Lung (tissue), 12 donors: ENCODE results near the gene MGAT3. TPM values are rescaled to one million over a fixed set of nuclear protein-coding genes. Genes with fewer than 3 reads are reported as not detected.

Experiments
- ATAC-seq: fragments of 200-7000 bp; cut with Tn5 transposase; one replicate; pipeline ENCODE4 v1.9.1; 2020; ENCODE audit warnings: moderate number of reproducible peaks; ENCODE audit not compliant: insufficient read depth, low FRiP score
- DNase-seq, 3 donors: peaks; one replicate each; pipeline ENCODE4 v3.0.0-alpha.2; 2013 to 2017
- H3K27ac ChIP-seq, 2 donors: one replicate each; pipeline ENCODE4 v1.5.1; 2013; ENCODE audit warnings: mild to moderate bottlenecking in 2 of 2, moderate library complexity in 2 of 2, control low read depth in 1 of 2, inconsistent platforms in 1 of 2, low read depth in 1 of 2, low read length in 1 of 2
- H3K27me3 ChIP-seq, 3 donors: one replicate each; pipeline ENCODE4 v1.5.1; 2013; ENCODE audit warnings: low read length in 2 of 3; ENCODE audit not compliant: control insufficient read depth in 3 of 3, insufficient read depth in 3 of 3
- H3K36me3 ChIP-seq, 4 donors: one replicate each; pipeline ENCODE4 v1.5.1; 2013; ENCODE audit warnings: low read length in 4 of 4, mild to moderate bottlenecking in 1 of 4, moderate library complexity in 1 of 4; ENCODE audit not compliant: control insufficient read depth in 4 of 4, insufficient read depth in 4 of 4
- H3K4me1 ChIP-seq, 5 donors: one replicate each; pipeline ENCODE4 v1.5.1; 2013; ENCODE audit warnings: low read length in 5 of 5, mild to moderate bottlenecking in 2 of 5, moderate library complexity in 1 of 5; ENCODE audit not compliant: control insufficient read depth in 5 of 5, insufficient read depth in 5 of 5
- H3K4me3 ChIP-seq: one replicate; pipeline ENCODE4 v1.5.1; 2013; ENCODE audit warnings: mild to moderate bottlenecking, control low read depth, moderate library complexity
- H3K9ac ChIP-seq, 2 donors: one replicate each; pipeline ENCODE4 v1.5.1; 2013; ENCODE audit warnings: low read length in 2 of 2, control low read depth in 1 of 2; ENCODE audit not compliant: insufficient read depth in 1 of 2
- H3K9me3 ChIP-seq, 4 donors: one replicate each; pipeline ENCODE4 v1.5.1; 2013; ENCODE audit warnings: low read length in 3 of 4, mild to moderate bottlenecking in 1 of 4, moderate library complexity in 1 of 4; ENCODE audit not compliant: control insufficient read depth in 4 of 4, insufficient read depth in 3 of 4
- WGBS, 2 donors: extraction: QIAGEN DNeasy Blood & Tissue Kit; methylation state at CpG; one replicate each; pipeline ENCODE4 v1.1.7; 2013; 5-methylcytosine and 5-hydroxymethylcytosine counted together
- polyA plus RNA-seq, 2 donors: library from polyadenylated mRNA; stranded (reverse); fragments of 200-250 nt; gene quantifications; one replicate each; pipeline ENCODE4 v1.2.1, GENCODE V29; 2013
- total RNA-seq, 2 donors: library from RNA; depleted of rRNA in 1 of 2; stranded (reverse); fragments of >200 nt in 1 of 2; gene quantifications; one replicate each; pipeline ENCODE4 v1.2.1, GENCODE V29; 2014 to 2021
- TF ChIP-seq, protein P1 (sequence below): IDR thresholded peaks from 2 replicates; pipeline ENCODE4 v1.5.1; 2012; ENCODE audit warnings: mild to moderate bottlenecking; ENCODE audit errors: control extremely low read depth, extremely low read depth
- donor health status: control.
- donor health status: control.
- donor health status: Bipolar disorder and iron deficiency.
- donor health status: healthy.
- donor health status: DM: yes; HTN: yes; CAD: no.

The MGAT3 gene
- total and polyA plus RNA-seq, 4 donors: 5.6 to 19.4 (median 5.9) TPM

- TF ChIP-seq, protein P1, sequence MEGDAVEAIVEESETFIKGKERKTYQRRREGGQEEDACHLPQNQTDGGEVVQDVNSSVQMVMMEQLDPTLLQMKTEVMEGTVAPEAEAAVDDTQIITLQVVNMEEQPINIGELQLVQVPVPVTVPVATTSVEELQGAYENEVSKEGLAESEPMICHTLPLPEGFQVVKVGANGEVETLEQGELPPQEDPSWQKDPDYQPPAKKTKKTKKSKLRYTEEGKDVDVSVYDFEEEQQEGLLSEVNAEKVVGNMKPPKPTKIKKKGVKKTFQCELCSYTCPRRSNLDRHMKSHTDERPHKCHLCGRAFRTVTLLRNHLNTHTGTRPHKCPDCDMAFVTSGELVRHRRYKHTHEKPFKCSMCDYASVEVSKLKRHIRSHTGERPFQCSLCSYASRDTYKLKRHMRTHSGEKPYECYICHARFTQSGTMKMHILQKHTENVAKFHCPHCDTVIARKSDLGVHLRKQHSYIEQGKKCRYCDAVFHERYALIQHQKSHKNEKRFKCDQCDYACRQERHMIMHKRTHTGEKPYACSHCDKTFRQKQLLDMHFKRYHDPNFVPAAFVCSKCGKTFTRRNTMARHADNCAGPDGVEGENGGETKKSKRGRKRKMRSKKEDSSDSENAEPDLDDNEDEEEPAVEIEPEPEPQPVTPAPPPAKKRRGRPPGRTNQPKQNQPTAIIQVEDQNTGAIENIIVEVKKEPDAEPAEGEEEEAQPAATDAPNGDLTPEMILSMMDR: no peak
- 93 to 94% methylated on average over 13 of the region's 13 CpGs for WGBS, 2 donors
- DNase-seq (no peak), ATAC-seq (no peak)
- Histone ChIP-seq H3K27me3 (no peaks in the 10 kb centered on the region), H3K27ac (no peak overlapping the region), H3K36me3 (peaks cover 20 to 58% (median 39%) of the 10 kb centered on the region in 4 donors), H3K4me1 (peaks cover 0 to 3% (median 0%) of the 10 kb centered on the region in 5 donors), H3K9ac (no peak overlapping the region), H3K4me3 (no peak overlapping the region), H3K9me3 (no peaks in the 10 kb centered on the region)
These were observed 54.4 kb downstream of the MGAT3 start for GRCh38 chr22:39511226-39511625.

DNA sequence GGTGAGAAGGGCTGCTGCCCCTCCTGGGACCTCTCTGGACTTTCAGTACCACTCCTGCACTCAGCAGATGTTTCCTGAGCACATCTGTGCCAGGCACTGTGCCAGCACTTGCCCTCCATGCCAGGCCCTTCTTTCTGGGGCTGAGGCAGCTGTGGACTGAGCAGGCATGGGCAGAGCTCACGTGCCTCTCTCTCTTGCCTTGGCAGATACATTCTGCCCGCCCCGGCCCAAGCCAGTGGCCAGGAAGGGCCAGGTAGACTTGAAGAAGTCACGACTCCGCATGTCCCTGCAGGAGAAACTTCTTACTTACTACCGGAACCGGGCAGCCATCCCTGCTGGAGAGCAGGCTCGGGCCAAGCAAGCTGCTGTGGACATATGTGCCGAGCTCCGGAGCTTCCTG is 55.2 kb downstream of the MGAT3 start:
- 95 to 97% methylated on average over 10 of the region's 10 CpGs for WGBS, 2 donors
- ATAC-seq (no peak), DNase-seq (no peak)
- Histone ChIP-seq H3K9me3 (no peaks in the 10 kb centered on the region), H3K27ac (no peak overlapping the region), H3K9ac (no peak overlapping the region), H3K36me3 (peaks cover 17 to 55% (median 35%) of the 10 kb centered on the region in 4 donors), H3K27me3 (no peaks in the 10 kb centered on the region), H3K4me1 (peaks cover 0 to 3% (median 0%) of the 10 kb centered on the region in 5 donors), H3K4me3 (no peak overlapping the region)
- TF ChIP-seq, protein P1: no peak

DNA sequence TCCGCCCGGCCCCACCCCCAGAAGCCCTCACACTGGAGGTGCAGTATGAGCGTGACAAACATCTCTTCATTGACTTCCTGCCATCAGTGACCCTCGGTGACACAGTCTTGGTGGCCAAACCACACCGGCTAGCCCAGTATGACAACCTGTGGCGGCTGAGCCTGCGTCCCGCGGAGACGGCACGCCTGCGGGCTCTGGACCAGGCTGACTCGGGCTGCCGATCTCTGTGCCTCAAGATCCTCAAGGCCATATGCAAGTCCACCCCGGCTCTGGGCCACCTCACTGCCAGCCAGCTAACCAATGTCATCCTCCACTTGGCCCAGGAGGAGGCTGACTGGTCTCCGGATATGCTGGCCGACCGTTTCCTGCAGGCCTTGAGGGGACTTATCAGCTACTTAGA is 57.0 kb downstream of the MGAT3 start:
- peaks cover 0 to 9% (median 2%) of the 10 kb centered on the region in 5 donors for H3K4me1 ChIP-seq
- H3K9me3 ChIP-seq: no peaks in the 10 kb centered on the region
- H3K4me3 ChIP-seq: no peak overlapping the region
- peaks cover 17 to 49% (median 34%) of the 10 kb centered on the region in 4 donors for H3K36me3 ChIP-seq
- no peak overlapping the region for H3K27ac ChIP-seq
- ATAC-seq: no peak
- TF ChIP-seq, protein P1: no peak
- no peaks in the 10 kb centered on the region for H3K27me3 ChIP-seq
- no peak overlapping the region for H3K9ac ChIP-seq
- no peak for DNase-seq
- 86 to 88% methylated on average over 18 of the region's 18 CpGs for WGBS, 2 donors
